ENCODE results near the gene SNRPN.

Gene SNRPN

GRCh38 chr15:24977686-24978085 lies 22.9 kb downstream of the SNRPN start:
- Histone ChIP-seq H3K27ac (ENCODE audit: low read depth, low read length, poor library complexity, severe bottlenecking) (no peak overlapping the region), H3K9me2 (ENCODE audit: low read depth, low read length) (no peaks in the 10 kb centered on the region), H3K4me2 (ENCODE audit: low read length) (no peak overlapping the region), H3K4me3 (ENCODE audit: low read depth, low read length, poor library complexity, severe bottlenecking) (no peak overlapping the region), H3K9ac (ENCODE audit: low read length) (no peak overlapping the region), H3F3A (ENCODE audit: insufficient read depth, low read length) (no peaks in the 10 kb centered on the region), H4K20me1 (ENCODE audit: insufficient read depth, low read length) (no peaks in the 10 kb centered on the region), H3K79me2 (ENCODE audit: insufficient read depth, low read length) (no peaks in the 10 kb centered on the region), H3K36me3 (ENCODE audit: insufficient read depth, low read length) (peaks cover 75% of the 10 kb centered on the region), H3K4me1 (ENCODE audit: insufficient read depth, low read length, severe bottlenecking) (no peaks in the 10 kb centered on the region), H3K27me3 (ENCODE audit: insufficient read depth, low read length) (no peaks in the 10 kb centered on the region), H3K9me3 (ENCODE audit: low read length) (no peaks in the 10 kb centered on the region), H2AFZ (ENCODE audit: low read length) (no peak overlapping the region)
- TF ChIP-seq EZH2 (IDR thresholded peaks at IDR 0.05; ENCODE audit: borderline replicate concordance, low read length) (no peak), CTCF (IDR thresholded peaks at IDR 0.05; ENCODE audit: low read length) (no peak)

GRCh38 chr15:24985224-24985623 lies 30.4 kb downstream of the SNRPN start:
- Histone ChIP-seq H3K27ac (ENCODE audit: low read depth, low read length, poor library complexity, severe bottlenecking) (no peak overlapping the region), H2AFZ (ENCODE audit: low read length) (no peak overlapping the region), H3K4me1 (ENCODE audit: insufficient read depth, low read length, severe bottlenecking) (no peaks in the 10 kb centered on the region), H3K9me2 (ENCODE audit: low read depth, low read length) (no peaks in the 10 kb centered on the region), H3K4me2 (ENCODE audit: low read length) (no peak overlapping the region), H3F3A (ENCODE audit: insufficient read depth, low read length) (no peaks in the 10 kb centered on the region), H3K4me3 (ENCODE audit: low read depth, low read length, poor library complexity, severe bottlenecking) (no peak overlapping the region), H3K9ac (ENCODE audit: low read length) (no peak overlapping the region), H3K27me3 (ENCODE audit: insufficient read depth, low read length) (no peaks in the 10 kb centered on the region), H4K20me1 (ENCODE audit: insufficient read depth, low read length) (no peaks in the 10 kb centered on the region), H3K36me3 (ENCODE audit: insufficient read depth, low read length) (peaks cover 72% of the 10 kb centered on the region), H3K9me3 (ENCODE audit: low read length) (no peaks in the 10 kb centered on the region), H3K79me2 (ENCODE audit: insufficient read depth, low read length) (no peaks in the 10 kb centered on the region)
- TF ChIP-seq EZH2 (IDR thresholded peaks at IDR 0.05; ENCODE audit: borderline replicate concordance, low read length): no peak
- no peak for TF ChIP-seq CTCF (IDR thresholded peaks at IDR 0.05; ENCODE audit: low read length)

GRCh38 chr15:24986653-24987052 lies 31.9 kb downstream of the SNRPN start:
- Histone ChIP-seq H3K27ac (ENCODE audit: low read depth, low read length, poor library complexity, severe bottlenecking) (no peak overlapping the region), H3K36me3 (ENCODE audit: insufficient read depth, low read length) (peaks cover 62% of the 10 kb centered on the region), H3K9ac (ENCODE audit: low read length) (no peak overlapping the region), H3K4me2 (ENCODE audit: low read length) (no peak overlapping the region), H3K27me3 (ENCODE audit: insufficient read depth, low read length) (no peaks in the 10 kb centered on the region), H3K9me2 (ENCODE audit: low read depth, low read length) (no peaks in the 10 kb centered on the region), H3K4me3 (ENCODE audit: low read depth, low read length, poor library complexity, severe bottlenecking) (no peak overlapping the region), H3K9me3 (ENCODE audit: low read length) (0 out of 2 replicates have a peak, but pooled peaks cover under 1% of the 10 kb centered on the region), H4K20me1 (ENCODE audit: insufficient read depth, low read length) (no peaks in the 10 kb centered on the region), H3K79me2 (ENCODE audit: insufficient read depth, low read length) (no peaks in the 10 kb centered on the region), H3F3A (ENCODE audit: insufficient read depth, low read length) (no peaks in the 10 kb centered on the region), H3K4me1 (ENCODE audit: insufficient read depth, low read length, severe bottlenecking) (no peaks in the 10 kb centered on the region), H2AFZ (ENCODE audit: low read length) (no peak overlapping the region)
- no peak for TF ChIP-seq CTCF (IDR thresholded peaks at IDR 0.05; ENCODE audit: low read length)
- no peak for TF ChIP-seq EZH2 (IDR thresholded peaks at IDR 0.05; ENCODE audit: borderline replicate concordance, low read length)
